HG02588 (cell line): ENCODE results near the gene TMEM242.

Experiments
- ATAC-seq: cut with Tn5 transposase; IDR thresholded peaks from one replicate; pipeline ENCODE4 v1.9.1; 2021; ENCODE audit warnings: mild to moderate bottlenecking, moderate library complexity; ENCODE audit not compliant: unreplicated experiment

The TMEM242 gene

DNA sequence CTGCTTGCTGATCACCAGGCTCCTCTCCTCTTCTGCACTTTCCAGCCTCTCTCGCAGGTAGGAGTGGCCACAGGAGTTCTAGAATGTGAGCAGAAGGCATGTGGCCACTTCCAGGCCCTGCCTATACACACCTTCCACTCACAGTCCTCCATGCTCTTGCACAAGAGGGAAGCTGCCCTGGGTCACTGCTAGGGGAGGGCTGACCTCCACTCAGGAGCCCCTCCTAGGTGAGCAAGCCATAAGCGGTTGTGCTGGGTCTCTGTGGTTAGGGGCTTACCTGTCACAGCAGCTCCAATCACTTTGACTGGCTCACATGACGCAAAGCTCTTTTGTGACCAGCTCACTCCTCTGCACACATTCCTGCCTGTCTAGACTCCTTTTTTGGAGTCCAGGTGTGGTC is 68.2 kb downstream of the TMEM242 start:
- ATAC-seq: no peak

- ATAC-seq: no peak
Measured at GRCh38 chr6:157254538-157254937, 68.8 kb downstream of the TMEM242 start.

- no peak for ATAC-seq
Measured at GRCh38 chr6:157253699-157254098, 69.6 kb downstream of the TMEM242 start.

- no peak for ATAC-seq
Measured at GRCh38 chr6:157253017-157253416, 70.3 kb downstream of the TMEM242 start.

DNA sequence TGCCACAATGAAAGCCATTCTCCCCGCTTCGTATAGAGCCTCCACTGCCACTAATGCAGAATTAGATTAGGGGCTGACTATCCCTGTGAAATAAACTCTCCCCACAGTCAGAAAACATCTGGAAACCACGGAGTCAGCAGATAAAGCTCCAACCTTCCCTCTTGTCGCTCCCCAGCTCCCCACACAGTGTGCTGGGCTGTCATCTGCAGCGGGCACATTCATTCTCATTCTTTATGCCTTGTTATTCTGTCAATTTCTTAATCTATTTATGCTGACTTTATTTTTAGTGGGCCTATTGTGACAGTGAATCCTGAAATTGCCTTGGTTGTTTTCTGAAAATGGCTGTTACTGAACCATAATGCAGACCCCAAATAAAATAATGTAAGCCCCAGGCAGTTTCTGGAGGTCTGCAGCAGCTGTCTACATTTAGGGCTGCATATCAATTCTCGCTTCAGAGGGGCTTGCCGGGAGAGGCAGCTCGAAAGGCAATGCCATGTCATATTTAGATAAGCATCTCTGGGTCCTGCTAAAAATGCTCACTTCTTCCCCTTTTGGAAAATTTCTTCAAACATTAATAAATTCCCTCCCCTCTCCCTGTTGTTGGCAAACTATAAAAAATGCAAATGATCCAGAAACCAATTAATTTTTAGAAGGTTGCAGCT is 71.6 kb downstream of the TMEM242 start:
- no peak for ATAC-seq

DNA sequence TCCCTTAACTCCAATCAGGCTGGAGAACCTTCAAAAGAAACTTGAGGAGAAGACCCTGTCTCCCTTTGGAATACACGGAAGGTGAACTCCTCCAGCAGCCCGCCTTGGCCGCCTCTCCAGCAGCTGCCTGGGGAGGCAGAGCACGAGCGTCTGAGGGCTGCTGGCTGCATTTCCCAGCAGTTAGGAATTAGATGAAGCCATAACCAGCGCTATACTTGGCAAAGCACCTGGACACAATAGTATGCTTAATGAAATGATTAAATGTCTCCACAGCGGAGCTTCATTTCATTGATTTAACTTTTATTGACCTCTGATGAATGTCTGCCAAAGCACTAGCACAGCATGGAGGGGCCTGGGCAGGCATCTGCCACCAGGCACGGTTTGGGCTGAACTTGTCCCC is 73.5 kb downstream of the TMEM242 start:
- ATAC-seq: no peak

GRCh38 chr6:157248264-157248663 is 75.1 kb downstream of the TMEM242 start:
- no peak for ATAC-seq

- ATAC-seq: no peak
Measured at GRCh38 chr6:157246771-157247484, 76.4 kb downstream of the TMEM242 start.

DNA sequence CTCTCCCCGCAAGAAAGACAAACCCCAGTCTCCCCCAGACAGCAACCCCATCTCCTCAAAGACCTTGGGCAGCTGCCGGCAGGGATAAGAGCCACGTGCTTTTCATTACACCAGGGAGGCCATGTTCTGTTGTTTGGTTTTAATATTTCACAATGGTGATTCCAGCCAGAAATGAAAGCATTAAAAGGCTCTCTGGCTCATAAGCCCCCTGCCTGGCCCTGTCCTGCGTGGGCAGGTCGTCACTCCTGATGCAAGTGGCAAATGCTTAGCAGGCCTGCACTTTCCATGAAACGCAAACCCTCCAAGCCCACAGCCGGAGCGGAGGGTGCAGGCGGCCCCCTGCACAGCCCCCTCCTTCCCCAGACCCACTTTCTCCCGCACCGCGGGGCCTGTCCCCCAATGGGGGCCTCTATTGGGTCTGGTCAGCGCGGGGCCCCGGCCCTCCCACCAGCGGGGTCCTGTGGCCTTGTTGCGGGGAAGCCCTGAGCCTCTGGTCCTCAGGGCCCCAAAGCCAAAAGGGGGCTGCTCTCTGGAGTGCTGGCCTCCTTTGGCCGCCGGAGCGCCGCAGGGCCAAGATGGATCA is 77.2 kb downstream of the TMEM242 start:
- ATAC-seq: no peak

DNA sequence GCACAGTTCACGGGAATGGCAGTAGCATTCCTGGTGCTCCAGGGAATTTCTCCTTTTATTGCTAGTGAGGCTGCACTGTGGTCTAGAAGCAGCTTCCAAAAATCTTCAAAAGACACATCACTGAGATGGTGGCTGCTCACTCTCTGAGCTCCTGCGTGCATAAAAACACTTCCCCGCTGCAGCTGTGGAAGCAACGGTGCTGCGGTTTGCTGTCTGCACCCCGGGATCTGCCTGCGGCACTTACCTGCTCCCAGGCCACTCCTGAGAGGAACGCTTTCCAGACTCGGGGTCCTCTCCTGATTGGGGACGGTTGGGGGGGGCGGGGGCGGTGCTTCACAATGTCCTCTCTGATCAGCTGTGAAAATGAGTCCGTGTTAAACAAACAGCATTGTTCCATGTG is 77.9 kb downstream of the TMEM242 start:
- no peak for ATAC-seq

DNA sequence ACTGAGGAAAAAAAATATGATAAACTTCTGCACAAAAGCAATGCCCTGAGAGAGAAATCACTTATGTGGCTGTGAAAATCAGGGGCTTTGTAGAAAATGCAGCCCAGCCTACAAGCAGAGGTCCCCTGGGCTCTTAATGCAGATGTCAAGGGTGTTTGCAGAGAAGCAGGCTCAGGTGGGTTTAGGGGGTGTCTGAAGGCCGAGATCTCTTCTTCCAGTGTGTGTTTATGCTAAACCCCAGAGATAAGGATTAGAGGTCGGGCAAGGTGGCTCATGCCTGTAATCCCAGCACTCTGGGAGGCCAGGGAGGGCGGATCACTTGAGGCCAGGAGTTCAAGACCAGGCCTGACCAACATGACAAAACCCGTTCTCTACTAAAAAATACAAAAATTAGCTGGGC is 78.5 kb downstream of the TMEM242 start:
- ATAC-seq: no peak

GRCh38 chr6:157244175-157244574 is 79.1 kb downstream of the TMEM242 start:
- no peak for ATAC-seq

DNA sequence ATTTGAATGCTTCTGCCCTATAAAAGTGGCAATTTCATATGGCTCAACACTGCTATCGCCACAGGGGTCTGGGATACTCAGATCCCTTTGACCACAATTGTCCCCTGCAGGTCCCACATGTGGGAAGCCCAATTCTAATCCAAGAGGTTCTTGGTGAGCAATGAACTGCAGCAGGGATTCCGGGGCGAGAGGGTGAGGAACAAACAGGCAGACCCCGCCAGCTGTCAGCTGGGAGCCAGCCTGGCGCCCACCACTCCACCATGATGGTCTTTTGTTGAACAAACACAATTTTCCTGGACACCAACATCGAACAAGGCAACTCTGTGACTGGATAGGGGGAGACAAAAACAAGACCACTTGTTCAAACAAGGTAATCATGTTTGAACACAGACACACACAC is 80.5 kb downstream of the TMEM242 start:
- ATAC-seq: no peak

DNA sequence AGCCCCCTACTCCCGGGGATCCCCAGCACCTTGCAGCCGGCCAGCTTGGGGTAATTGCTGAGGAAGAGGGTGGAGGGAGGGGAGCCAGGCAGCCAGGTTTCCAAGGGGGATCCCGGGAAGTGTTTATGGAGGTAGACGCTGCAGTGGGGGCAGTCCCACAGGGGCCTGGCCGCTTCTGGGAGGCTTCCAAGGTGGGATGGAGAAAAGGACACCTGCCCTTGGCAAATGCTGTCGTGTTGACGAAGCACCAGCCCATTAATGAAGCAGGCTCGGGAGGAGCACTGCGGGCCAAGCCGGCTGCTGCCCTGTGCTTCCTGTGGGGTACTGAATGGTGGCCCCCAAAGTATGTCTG is 82.4 kb downstream of the TMEM242 start:
- ATAC-seq: no peak

GRCh38 chr6:157240059-157240959 is 83.0 kb downstream of the TMEM242 start:
- ATAC-seq: no peak

DNA sequence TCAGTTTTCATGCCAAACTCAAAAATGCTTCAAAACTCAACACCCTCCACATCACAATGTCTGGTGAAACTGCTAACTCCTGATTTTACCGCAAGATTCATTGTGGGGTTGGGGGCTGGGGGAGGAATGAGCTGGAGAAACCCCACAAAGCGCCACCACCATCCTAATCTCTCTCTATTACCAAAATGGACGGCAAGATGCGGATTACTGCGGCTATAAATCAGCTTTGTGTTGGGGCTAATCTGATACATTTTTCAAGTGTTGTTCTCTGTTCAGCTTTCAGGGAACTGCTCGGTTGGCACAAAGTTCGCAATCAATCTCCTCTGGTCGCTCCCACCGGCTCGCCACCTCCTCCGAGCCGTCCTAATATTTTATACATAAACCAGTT is 83.7 kb downstream of the TMEM242 start:
- no peak for ATAC-seq
